Fibroblast of the conjunctiva (primary cell): ENCODE results near the gene CLINT1.

ENCODE experiments used
- DNase-seq: peaks from one replicate; pipeline ENCODE4 v3.0.0-alpha.2; 2010; ENCODE audit warnings: low read depth

Gene CLINT1

GRCh38 chr5:157820593-157821252 is 38.2 kb downstream of the CLINT1 start:
- DNase-seq, result peak; percentile 57

GRCh38 chr5:157819502-157820115 is 39.3 kb downstream of the CLINT1 start:
- no peak for DNase-seq

GRCh38 chr5:157818368-157818767 is 40.6 kb downstream of the CLINT1 start:
- no peak for DNase-seq

GRCh38 chr5:157817928-157818327 is 41.0 kb downstream of the CLINT1 start:
- DNase-seq, result no peak

GRCh38 chr5:157817387-157817702 is 41.6 kb downstream of the CLINT1 start:
- DNase-seq, result no peak

GRCh38 chr5:157816682-157817386 is 42.1 kb downstream of the CLINT1 start:
- no peak for DNase-seq

- DNase-seq, result no peak
Measured at GRCh38 chr5:157812086-157812485, 46.9 kb downstream of the CLINT1 start.

GRCh38 chr5:157808043-157808442 is 50.9 kb downstream of the CLINT1 start:
- DNase-seq, result no peak

GRCh38 chr5:157802736-157803135 is 56.2 kb downstream of the CLINT1 start:
- DNase-seq, result no peak

GRCh38 chr5:157800137-157800536 is 58.8 kb downstream of the CLINT1 start:
- DNase-seq, result no peak

GRCh38 chr5:157799578-157799977 is 59.4 kb downstream of the CLINT1 start:
- no peak for DNase-seq

GRCh38 chr5:157793301-157793700 is 65.6 kb downstream of the CLINT1 start:
- DNase-seq, result no peak

GRCh38 chr5:157785801-157786200 is 73.1 kb downstream of the CLINT1 start:
- DNase-seq, result no peak

- no peak for DNase-seq
Measured at GRCh38 chr5:157779221-157779620, 79.7 kb downstream of the CLINT1 start.

- no peak for DNase-seq
Measured at GRCh38 chr5:157778121-157778805, 80.7 kb downstream of the CLINT1 start.

- DNase-seq, result no peak
Measured at GRCh38 chr5:157772127-157772526, 86.8 kb downstream of the CLINT1 start.

GRCh38 chr5:157770665-157771064 is 88.3 kb downstream of the CLINT1 start:
- DNase-seq, result no peak

- no peak for DNase-seq
Measured at GRCh38 chr5:157767689-157768088, 91.3 kb downstream of the CLINT1 start.

GRCh38 chr5:157766902-157767301 is 92.0 kb downstream of the CLINT1 start:
- DNase-seq, result no peak

- DNase-seq, result no peak
Measured at GRCh38 chr5:157766442-157766841, 92.5 kb downstream of the CLINT1 start.

GRCh38 chr5:157764531-157764930 is 94.4 kb downstream of the CLINT1 start:
- DNase-seq, result no peak

- DNase-seq, result peak; percentile 71
Measured at GRCh38 chr5:157761690-157762621, 97.0 kb downstream of the CLINT1 start.
